Rectal smooth muscle tissue (tissue), 1 donor: Measurements from ENCODE around the gene CYP24A1.
"Not testable (repeated sequence)": the region's sequence is repeated elsewhere in the genome, so short reads cannot be mapped to it uniquely, and the experiment has no call there.

Source experiments
- H3K27ac ChIP-seq: one replicate; pipeline ENCODE4 v1.7.0; 2013; ENCODE audit warnings: low read depth, low read length, inconsistent platforms
- H3K27me3 ChIP-seq: one replicate; pipeline ENCODE4 v1.7.0; 2013; ENCODE audit warnings: low read length; ENCODE audit not compliant: control insufficient read depth, insufficient read depth
- H3K36me3 ChIP-seq: one replicate; pipeline ENCODE4 v1.7.0; 2013; ENCODE audit warnings: low read length; ENCODE audit not compliant: control insufficient read depth, insufficient read depth
- H3K4me1 ChIP-seq: one replicate; pipeline ENCODE4 v1.7.0; 2013; ENCODE audit warnings: low read length; ENCODE audit not compliant: control insufficient read depth, insufficient read depth
- H3K4me3 ChIP-seq: one replicate; pipeline ENCODE4 v1.7.0; 2013; ENCODE audit warnings: low read length
- H3K9ac ChIP-seq: one replicate; pipeline ENCODE4 v1.7.0; 2013; ENCODE audit warnings: low read length

CYP24A1 gene

DNA sequence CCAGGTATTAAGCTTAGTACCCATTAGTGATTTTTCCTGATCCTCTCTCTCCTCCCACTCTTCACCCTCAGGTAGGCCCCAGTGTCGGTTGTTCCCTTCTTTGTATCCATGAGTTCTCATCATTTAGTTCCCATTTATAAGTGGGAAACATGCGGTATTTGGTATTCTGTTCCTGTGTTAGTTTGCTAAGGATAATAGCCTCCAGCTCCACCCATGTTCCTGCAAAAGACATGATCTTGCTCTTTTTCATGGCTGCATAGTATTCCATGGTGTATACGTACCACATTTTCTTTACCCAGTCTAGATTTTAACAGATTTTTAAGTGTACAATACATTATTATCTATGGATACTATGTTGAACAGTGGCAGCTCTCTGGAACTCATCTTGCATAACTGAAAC is 44.4 kb downstream of the CYP24A1 start:
- Histone ChIP-seq H3K4me1 (no peaks in the 10 kb centered on the region), H3K27me3 (no peaks in the 10 kb centered on the region), H3K4me3 (no peak overlapping the region), H3K9ac (no peak overlapping the region), H3K36me3 (no peaks in the 10 kb centered on the region), H3K27ac (no peak overlapping the region)

DNA sequence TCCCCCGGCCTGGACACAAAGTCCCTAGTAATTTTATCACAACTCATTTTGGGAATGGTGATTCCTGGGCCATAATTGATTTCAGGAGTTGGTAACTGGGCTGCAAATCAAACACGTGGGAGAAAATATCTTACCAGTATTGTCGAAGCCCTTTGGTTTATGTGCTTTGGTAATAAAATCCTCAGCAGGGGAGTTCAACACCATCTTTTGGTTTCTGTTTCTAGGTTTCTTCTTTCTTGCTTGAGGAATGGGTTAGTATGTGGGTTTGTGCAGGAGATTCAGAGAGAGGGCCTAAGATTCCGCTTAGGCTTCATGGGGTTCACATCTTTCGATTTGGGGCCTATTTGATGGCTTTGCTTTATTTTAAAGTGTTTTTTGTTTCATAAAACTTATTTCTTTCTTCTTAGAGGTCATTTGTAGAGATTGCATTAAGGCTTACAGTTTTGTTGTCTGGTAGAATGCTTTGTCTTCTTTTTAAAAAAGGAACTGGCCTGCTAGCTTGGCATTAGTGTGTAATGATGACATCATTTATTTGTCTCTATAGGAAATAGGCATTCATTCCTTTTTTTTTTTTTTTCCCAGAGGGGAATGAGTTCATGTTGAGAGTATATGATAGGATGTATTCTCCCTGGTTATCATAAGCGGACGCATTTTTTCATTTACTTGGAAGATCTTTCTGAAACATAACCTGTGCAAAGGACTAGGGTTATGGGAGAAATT is 45.8 kb downstream of the CYP24A1 start:
- no peaks in the 10 kb centered on the region for H3K36me3 ChIP-seq

DNA sequence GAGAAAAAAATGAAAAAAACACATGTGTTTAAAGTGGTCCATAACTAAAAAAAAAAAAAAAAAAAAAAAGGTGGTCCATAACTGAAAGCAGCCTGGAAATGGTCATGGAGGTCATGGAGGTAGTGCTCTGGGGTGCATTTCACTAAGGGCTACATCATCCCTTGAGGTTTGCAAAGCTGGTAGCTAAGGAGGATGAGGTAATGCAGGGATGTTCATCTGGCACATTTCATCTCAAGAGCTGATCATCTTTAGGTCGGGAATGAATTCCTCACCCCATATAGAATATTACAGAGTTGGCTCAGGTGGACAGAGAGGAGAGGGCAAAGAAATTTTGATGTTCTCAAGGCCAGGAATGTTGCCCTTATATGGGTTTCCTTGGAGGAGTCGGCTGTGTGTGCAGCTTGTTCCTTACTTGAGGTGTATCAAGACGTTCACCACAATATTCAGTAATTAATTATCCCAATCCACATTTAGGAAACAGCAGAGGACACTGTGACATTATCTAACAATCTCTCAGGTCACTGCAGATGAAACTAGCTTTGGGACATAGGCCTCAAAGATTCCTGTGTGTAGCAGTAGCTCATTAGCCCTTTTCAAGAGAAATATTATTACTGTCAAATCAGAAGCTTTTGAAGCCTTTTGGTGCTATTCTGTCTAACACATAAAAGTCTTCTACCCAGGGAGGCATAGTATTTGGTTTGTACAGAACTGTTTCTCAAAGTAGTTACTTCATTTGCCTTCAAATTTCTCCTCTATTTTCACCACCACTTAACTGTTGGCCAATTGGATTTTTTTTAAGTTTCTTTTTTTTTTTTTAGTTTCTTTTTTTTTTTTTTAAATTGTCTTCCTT is 46.8 kb downstream of the CYP24A1 start:
- H3K4me1 ChIP-seq = no peaks in the 10 kb centered on the region
- no peak overlapping the region for H3K27ac ChIP-seq
- no peaks in the 10 kb centered on the region for H3K27me3 ChIP-seq
- no peak overlapping the region for H3K4me3 ChIP-seq
- no peaks in the 10 kb centered on the region for H3K36me3 ChIP-seq
- H3K9ac ChIP-seq = no peak overlapping the region

More for the DNA sequence above, 45.8 kb downstream of the CYP24A1 start:
- Histone ChIP-seq H3K4me3 (no peak overlapping the region), H3K27ac (no peak overlapping the region), H3K27me3 (no peaks in the 10 kb centered on the region), H3K4me1 (no peaks in the 10 kb centered on the region), H3K9ac (no peak overlapping the region)

DNA sequence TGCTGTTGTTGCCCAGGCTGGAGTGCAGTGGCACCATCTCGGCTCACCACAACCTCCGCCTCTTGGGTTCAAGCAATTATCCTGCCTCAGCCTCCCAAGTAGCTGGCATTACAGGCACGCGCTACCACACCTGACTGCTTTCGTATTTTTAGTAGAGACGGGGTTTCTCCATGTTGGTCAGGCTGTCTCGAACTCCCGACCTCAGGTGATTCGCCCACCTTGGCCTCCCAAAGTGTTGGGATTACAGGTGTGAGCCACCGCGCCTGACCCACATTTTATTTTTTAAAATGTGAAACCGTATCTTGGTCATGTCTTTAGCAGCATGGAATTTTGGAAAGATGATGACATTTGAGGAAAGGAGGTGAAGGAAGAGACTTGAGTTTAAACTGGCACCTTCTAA is 47.5 kb downstream of the CYP24A1 start:
- H3K36me3 ChIP-seq, H3K27me3 ChIP-seq, H3K4me3 ChIP-seq, H3K9ac ChIP-seq, H3K4me1 ChIP-seq, H3K27ac ChIP-seq: not testable (repeated sequence)

DNA sequence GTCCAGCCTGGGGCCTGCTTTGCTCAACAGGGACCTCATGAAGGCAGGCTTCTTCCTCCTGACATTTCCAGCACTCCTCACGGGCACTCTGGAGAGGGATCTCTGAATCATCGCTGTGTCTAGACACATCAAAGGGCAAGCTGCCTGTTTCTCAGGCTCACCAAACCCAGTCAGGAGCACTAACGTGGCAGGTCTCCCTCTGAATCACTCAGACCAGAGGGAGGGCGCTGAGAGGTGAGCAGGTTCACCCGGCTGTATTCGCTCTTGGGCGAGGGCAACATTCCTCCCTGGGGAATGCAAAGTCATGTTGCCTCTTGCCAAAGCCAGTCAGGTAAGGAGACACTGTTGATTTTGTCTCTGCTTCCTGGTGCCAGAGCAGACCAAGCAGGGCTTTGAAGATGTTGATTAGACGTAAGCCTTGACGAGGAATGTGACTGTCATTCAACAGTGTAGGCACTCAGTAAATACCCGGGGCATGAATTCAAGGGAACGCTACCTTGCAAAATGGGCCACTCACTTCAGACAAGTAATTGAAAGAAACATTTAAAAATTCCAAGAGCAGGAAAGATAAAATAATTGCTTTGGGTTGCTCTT is 50.1 kb downstream of the CYP24A1 start:
- Histone ChIP-seq H3K4me3 (no peak overlapping the region), H3K27me3 (no peaks in the 10 kb centered on the region), H3K27ac (no peak overlapping the region), H3K36me3 (no peaks in the 10 kb centered on the region), H3K4me1 (no peaks in the 10 kb centered on the region), H3K9ac (no peak overlapping the region)

DNA sequence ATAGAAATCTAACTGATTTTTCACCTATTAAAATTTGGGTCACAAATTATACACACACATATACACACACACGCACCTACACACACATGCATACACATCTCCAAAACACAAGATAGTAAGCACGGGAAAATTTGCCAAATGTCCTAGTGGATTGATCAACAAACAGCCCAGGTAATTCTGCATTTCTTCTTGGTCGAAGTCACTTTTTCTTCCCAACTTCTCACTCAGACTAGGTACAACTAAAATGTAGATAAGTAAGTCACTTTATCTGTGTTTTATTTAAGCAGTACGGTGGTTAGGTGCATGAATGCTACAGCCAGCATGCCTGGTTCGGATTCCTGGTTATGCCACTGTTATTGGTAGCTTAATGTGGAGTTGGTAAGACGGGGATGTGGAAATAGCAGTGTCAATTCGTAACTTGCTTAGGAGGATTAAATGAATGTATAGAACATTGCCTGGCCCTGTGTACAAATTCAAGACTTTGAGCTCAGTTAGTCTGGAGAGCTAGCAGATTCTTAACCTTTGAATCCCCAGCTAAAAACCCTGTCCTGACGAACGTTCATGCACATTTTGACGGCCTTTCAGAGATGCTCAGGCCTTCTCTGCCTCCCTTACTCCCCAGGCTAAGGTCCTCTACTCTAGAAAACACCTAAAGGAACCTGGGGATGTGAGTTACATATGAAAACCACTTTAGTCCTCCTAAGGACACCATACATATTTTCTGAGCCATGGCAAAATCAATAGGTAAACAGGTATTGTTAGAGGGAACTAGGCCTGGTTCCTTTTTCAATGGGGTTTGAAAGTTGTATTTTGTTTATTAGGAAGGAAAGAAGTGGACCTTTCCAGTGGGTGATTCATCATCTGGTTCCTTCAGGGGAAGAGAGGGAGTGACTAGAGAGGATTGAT is 50.9 kb downstream of the CYP24A1 start:
- Histone ChIP-seq H3K27me3 (no peaks in the 10 kb centered on the region), H3K9ac (no peak overlapping the region), H3K27ac (no peak overlapping the region), H3K4me3 (no peak overlapping the region), H3K36me3 (no peaks in the 10 kb centered on the region), H3K4me1 (no peaks in the 10 kb centered on the region)

DNA sequence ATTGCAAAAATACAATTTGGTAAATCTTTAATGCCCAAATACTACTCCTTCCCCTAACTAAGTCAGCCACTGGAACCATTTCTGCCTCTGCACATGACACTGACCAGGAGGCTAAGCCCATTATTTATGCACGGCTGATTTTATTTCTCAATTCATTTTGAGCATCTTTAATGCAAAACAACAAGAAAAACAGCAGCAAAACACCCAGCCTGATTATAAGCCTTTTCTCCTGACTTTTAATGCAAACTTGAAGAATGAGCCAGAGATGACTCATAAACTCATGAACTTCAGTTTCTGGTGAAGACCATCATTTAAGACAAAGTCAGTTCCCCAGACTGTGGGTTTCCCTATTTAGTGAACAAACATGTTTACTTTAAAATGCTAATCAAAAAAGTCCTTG is 51.6 kb downstream of the CYP24A1 start:
- no peaks in the 10 kb centered on the region for H3K27me3 ChIP-seq
- no peaks in the 10 kb centered on the region for H3K36me3 ChIP-seq
- H3K4me3 ChIP-seq = no peak overlapping the region
- no peak overlapping the region for H3K27ac ChIP-seq
- H3K4me1 ChIP-seq = no peaks in the 10 kb centered on the region
- H3K9ac ChIP-seq = no peak overlapping the region

DNA sequence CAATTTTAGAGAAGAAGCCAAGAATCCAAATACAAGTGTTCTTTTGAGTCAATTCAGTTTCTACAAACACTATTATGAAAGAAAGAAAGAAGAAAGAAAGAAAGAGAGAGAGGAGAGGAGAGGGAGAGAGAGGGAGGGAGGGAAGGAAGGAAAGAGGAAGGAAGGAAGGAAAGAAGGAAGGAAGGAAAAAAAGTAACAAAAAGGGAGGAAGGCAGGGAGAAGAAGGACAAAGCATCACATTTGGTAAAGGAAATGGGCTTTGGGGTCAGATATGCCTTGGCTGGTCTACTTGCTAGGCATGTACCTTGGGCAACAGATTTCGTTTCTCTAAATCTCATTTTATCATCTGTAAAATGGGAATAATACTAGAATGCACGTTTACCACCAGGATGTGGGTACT is 54.0 kb downstream of the CYP24A1 start:
- no peak overlapping the region for H3K9ac ChIP-seq
- no peak overlapping the region for H3K27ac ChIP-seq
- no peaks in the 10 kb centered on the region for H3K36me3 ChIP-seq
- no peaks in the 10 kb centered on the region for H3K4me1 ChIP-seq
- H3K4me3 ChIP-seq = no peak overlapping the region
- no peaks in the 10 kb centered on the region for H3K27me3 ChIP-seq

DNA sequence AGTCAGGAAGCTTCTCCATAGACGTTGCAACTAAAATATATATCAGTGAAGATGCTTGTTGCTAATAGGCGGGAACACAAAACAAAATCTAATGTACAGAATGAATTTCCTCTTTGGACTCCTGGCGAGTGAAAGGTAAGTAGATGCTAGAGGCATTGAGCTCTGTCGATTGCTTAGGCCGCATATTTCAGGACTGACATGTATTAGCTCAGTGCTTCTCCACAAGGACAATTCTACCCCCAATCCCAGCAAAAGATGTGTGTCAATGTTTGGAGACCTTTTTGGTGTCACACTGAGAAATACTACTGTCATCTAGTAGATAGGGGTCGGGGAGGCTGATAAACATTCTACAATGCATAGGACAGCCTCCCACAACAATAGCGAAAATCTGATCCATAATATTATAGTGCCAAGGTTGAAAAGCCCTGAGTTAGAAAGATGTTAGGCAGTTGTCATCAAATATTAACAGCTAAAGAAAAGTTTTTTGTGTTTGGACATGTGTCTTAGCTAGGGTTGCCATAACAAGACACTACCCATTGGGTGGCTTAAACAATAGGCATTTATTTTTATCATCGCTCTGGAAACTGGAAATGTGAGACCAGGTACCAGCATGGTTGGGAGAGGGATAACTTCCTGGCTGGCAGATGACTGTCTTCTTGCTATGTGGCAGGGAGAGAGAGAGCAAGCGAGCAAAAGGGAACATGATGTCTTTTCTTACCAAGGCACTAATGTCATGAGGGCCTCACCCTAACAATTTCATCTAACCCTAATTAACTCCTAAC is 55.4 kb downstream of the CYP24A1 start:
- Histone ChIP-seq H3K27ac (no peak overlapping the region), H3K9ac (no peak overlapping the region), H3K4me1 (no peaks in the 10 kb centered on the region), H3K27me3 (no peaks in the 10 kb centered on the region), H3K4me3 (no peak overlapping the region), H3K36me3 (no peaks in the 10 kb centered on the region)

DNA sequence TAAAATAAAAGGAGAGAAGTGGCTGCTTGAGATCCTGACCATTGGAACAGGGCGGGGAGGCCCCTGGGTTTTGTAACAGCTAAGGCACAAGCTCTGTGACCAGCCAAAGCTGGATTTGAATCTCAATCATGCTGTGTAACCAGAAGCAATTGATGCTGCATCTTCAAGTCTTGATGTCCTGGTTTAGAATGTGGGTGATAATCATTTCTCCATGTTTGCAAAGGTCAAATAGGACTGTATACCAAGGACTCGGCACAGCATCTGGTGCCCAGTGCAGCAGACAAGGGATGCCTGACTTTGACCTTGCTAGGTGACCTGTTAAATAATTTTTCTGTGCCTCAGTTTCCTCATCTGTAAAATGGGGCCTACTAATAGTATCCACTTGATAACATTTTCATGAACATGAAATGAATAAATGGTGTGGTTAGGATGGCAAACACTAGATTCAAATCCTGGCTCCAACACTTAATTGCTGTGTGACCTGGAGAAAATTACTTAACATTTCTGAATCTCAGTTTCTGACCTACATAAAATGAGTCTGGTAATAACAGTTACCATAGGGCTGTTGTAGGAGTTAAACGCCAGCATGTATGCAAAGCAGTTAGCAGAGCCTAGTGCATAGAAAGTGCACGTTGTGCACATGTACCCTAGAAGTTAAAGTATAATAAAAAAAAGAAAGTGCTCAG is 57.1 kb downstream of the CYP24A1 start:
- H3K4me3 ChIP-seq = no peak overlapping the region
- H3K36me3 ChIP-seq = no peaks in the 10 kb centered on the region
- no peaks in the 10 kb centered on the region for H3K4me1 ChIP-seq
- no peak overlapping the region for H3K27ac ChIP-seq
- H3K27me3 ChIP-seq = no peaks in the 10 kb centered on the region
- H3K9ac ChIP-seq = no peak overlapping the region

DNA sequence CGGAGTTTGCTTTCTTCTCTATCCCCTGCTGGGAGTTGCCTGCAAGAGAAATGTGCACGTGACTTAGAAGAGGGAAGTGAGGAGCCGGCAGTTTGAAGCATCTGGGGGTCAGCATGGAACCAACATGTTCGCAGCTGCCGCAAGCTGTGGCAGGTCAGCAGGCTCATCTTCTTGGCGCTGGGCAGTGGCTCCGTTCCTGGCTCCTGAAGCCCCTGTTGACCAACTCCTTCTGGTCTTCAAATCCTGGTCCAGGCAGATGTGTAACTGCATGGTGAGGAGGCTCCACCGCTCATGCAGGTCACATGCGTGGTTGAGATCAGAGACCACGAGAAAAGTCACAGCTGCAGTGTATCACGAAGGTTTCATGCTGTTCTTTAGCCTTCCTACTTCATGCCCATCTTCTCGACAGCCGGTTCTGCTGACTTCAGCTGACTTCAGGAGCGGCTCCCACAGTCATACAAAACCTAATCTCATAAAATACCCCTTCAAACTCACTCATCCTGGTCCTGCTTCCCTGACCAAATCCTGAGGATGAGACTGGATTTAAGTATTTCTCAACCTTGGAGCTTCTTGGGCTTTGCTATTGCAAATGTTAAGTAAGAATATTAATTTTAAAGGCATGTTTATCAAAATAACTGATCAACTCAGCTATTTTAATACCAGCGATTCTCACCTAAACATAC is 58.5 kb downstream of the CYP24A1 start:
- H3K27me3 ChIP-seq = no peaks in the 10 kb centered on the region
- no peak overlapping the region for H3K27ac ChIP-seq
- H3K4me1 ChIP-seq = no peaks in the 10 kb centered on the region
- H3K4me3 ChIP-seq = no peak overlapping the region
- H3K36me3 ChIP-seq = no peaks in the 10 kb centered on the region
- H3K9ac ChIP-seq = no peak overlapping the region
